Stimulated activated CD8-positive, alpha-beta memory T cell treated with anti-CD3 and anti-CD28 coated beads, Interleukin-12 subunit alpha, Interleukin-12 subunit beta, amount 100 ng/mL, for 1 hour (primary cell): ENCODE measurements around the gene PBLD.

Source experiments
- DNase-seq: peaks from one replicate; pipeline ENCODE4 v3.0.0-alpha.2; 2020; ENCODE audit warnings: low read depth

Gene PBLD

GRCh38 chr10:68233046-68233445 is 99.7 kb downstream of the PBLD start:
- DNase-seq, result no peak
